PFSK-1 (cell line): ENCODE data around the gene RARS1.

Source experiments
- FOXP2 ChIP-seq: optimal IDR thresholded peaks from 2 replicates; pipeline ENCODE3; 2011; ENCODE audit warnings: borderline replicate concordance, control low read depth, inconsistent platforms; ENCODE audit not compliant: insufficient read depth; ENCODE audit errors: extremely low read length, extremely low read depth
- POLR2AphosphoS5 ChIP-seq: IDR thresholded peaks from 2 replicates; pipeline ENCODE4 v1.6.1; 2012; ENCODE audit warnings: low read depth, mild to moderate bottlenecking, control low read depth, low read length, moderate library complexity
- SIN3A ChIP-seq: IDR thresholded peaks from 2 replicates; pipeline ENCODE4 v1.6.1; 2012; ENCODE audit warnings: mild to moderate bottlenecking, low read length, moderate library complexity, borderline replicate concordance; ENCODE audit not compliant: insufficient read depth
- TAF1 ChIP-seq: IDR thresholded peaks from 2 replicates; pipeline ENCODE4 v1.6.1; 2012; ENCODE audit warnings: low read length, control low read depth, borderline replicate concordance; ENCODE audit not compliant: insufficient read depth
- TF ChIP-seq, protein P1 (sequence below), 2 experiments: IDR thresholded peaks; 2 replicates each; pipeline versions ENCODE4 v1.6.1 to v1.8.0; 2011 to 2012; ENCODE audit warnings: low read depth in 2 of 2, low read length in 2 of 2, control low read depth in 1 of 2, inconsistent platforms in 1 of 2, mild to moderate bottlenecking in 1 of 2, moderate library complexity in 1 of 2; ENCODE audit not compliant: insufficient read depth in 1 of 2

Gene RARS1

DNA sequence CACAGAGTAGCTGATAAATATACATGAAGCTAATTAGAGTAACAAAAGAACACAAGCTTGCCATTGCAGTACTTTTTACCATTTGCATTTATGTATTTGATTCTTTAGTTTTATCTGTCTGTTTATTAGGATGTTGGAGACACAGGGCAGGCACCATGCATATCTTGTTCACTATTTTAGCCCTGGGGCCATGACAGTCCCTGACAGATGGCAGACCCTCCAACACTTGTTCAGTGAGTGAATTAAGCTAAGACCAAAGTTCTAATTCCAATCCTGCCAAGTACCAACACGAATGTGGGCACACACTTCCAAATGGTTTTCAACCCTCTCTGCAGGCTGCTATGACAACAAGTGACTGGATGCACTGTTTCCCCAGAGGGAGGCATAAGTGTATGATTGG lies 12.0 kb upstream of the RARS1 start:
- no peak for TF ChIP-seq TAF1
- no peak for TF ChIP-seq SIN3A
- TF ChIP-seq POLR2AphosphoS5: no peak
- TF ChIP-seq FOXP2: no peak
- TF ChIP-seq, protein P1, sequence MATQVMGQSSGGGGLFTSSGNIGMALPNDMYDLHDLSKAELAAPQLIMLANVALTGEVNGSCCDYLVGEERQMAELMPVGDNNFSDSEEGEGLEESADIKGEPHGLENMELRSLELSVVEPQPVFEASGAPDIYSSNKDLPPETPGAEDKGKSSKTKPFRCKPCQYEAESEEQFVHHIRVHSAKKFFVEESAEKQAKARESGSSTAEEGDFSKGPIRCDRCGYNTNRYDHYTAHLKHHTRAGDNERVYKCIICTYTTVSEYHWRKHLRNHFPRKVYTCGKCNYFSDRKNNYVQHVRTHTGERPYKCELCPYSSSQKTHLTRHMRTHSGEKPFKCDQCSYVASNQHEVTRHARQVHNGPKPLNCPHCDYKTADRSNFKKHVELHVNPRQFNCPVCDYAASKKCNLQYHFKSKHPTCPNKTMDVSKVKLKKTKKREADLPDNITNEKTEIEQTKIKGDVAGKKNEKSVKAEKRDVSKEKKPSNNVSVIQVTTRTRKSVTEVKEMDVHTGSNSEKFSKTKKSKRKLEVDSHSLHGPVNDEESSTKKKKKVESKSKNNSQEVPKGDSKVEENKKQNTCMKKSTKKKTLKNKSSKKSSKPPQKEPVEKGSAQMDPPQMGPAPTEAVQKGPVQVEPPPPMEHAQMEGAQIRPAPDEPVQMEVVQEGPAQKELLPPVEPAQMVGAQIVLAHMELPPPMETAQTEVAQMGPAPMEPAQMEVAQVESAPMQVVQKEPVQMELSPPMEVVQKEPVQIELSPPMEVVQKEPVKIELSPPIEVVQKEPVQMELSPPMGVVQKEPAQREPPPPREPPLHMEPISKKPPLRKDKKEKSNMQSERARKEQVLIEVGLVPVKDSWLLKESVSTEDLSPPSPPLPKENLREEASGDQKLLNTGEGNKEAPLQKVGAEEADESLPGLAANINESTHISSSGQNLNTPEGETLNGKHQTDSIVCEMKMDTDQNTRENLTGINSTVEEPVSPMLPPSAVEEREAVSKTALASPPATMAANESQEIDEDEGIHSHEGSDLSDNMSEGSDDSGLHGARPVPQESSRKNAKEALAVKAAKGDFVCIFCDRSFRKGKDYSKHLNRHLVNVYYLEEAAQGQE (IDR thresholded peaks at IDR 0.05; ENCODE audit: insufficient read depth in 1 of 2, low read depth in 2 of 2, low read length in 2 of 2): no peak

DNA sequence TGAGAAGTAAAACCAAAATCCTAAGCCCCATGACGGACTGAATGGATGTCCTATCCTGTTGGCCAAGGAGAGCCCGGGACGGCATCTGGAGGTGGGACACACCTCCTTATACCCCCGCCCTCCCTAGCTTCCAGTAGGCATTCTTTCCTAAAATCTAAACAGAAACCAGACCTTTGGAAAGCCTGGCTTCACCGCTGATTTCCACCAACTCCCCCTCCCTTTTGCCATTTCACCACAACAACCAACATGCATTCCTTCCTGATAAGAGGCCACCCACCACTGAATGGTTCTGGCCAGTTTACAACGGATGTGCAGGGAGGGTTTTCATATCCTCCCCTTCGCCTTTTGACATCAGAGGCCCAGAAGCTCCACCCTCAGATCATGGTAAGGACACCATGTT lies 9.2 kb upstream of the RARS1 start:
- no peak for TF ChIP-seq TAF1
- TF ChIP-seq, protein P1 (IDR thresholded peaks at IDR 0.05; ENCODE audit: insufficient read depth in 1 of 2, low read depth in 2 of 2, low read length in 2 of 2): no peak
- no peak for TF ChIP-seq SIN3A
- TF ChIP-seq POLR2AphosphoS5: no peak
- no peak for TF ChIP-seq FOXP2

GRCh38 chr5:168479166-168479565 lies 7.1 kb upstream of the RARS1 start:
- TF ChIP-seq TAF1 (no peak), POLR2AphosphoS5 (no peak), SIN3A (no peak), FOXP2 (no peak)
- TF ChIP-seq, protein P1 (IDR thresholded peaks at IDR 0.05; ENCODE audit: insufficient read depth in 1 of 2, low read depth in 2 of 2, low read length in 2 of 2): no peak

DNA sequence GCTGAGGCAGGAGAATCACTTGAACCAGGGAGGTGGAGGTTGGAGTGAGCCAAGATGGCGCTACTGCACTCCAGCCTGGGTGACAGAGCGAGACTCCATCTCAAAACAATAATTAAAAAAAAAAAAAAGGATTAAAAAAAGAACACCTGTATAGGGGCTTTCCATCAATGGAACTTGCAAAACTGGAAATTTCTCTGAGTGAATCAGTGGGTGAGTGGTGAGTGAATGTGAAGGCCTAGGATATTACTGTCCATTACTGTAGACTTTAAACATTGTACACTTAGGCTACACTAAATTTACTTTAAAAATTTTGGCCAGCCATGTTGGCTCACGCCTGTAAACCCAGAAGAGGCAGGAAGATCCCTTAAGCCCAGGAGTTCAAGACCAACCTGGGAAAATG lies 5.7 kb upstream of the RARS1 start:
- no peak for TF ChIP-seq POLR2AphosphoS5
- no peak for TF ChIP-seq FOXP2
- TF ChIP-seq, protein P1 (IDR thresholded peaks at IDR 0.05; ENCODE audit: insufficient read depth in 1 of 2, low read depth in 2 of 2, low read length in 2 of 2): no peak
- no peak for TF ChIP-seq SIN3A
- no peak for TF ChIP-seq TAF1

DNA sequence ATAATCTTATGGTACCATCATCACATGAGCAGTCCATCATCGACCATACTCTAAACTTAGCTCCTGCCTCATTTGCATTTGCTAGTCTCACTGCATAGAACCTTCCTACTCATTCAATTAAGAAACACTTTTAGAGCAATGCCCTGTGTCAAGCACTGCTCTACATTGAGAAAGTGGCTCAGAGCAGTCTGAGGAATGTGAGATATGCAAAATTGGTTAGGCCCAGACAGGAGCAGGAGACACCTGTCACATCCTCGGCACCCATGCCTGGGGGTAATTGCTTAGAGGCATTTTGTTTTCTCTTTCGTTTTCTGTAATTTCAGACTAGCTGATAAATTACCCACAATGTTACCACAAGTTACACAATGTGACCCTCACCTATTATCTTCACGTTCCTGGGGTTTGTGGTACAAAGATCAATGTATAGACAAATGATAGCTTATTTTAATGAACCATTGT lies 4.9 kb upstream of the RARS1 start:
- TF ChIP-seq POLR2AphosphoS5 (no peak), TAF1 (no peak), SIN3A (no peak), FOXP2 (no peak)
- TF ChIP-seq, protein P1 (IDR thresholded peaks at IDR 0.05; ENCODE audit: insufficient read depth in 1 of 2, low read depth in 2 of 2, low read length in 2 of 2): no peak
